ENCODE results near the gene KCNIP4. TPM values are rescaled to one million over a fixed set of nuclear protein-coding genes. Genes with fewer than 3 reads are reported as not detected.

Gene KCNIP4
- polyA plus RNA-seq, 1 donor (not counting 4 experiments of a cell fraction or from before 2014, with no cell fraction given) = 0.07 TPM

DNA sequence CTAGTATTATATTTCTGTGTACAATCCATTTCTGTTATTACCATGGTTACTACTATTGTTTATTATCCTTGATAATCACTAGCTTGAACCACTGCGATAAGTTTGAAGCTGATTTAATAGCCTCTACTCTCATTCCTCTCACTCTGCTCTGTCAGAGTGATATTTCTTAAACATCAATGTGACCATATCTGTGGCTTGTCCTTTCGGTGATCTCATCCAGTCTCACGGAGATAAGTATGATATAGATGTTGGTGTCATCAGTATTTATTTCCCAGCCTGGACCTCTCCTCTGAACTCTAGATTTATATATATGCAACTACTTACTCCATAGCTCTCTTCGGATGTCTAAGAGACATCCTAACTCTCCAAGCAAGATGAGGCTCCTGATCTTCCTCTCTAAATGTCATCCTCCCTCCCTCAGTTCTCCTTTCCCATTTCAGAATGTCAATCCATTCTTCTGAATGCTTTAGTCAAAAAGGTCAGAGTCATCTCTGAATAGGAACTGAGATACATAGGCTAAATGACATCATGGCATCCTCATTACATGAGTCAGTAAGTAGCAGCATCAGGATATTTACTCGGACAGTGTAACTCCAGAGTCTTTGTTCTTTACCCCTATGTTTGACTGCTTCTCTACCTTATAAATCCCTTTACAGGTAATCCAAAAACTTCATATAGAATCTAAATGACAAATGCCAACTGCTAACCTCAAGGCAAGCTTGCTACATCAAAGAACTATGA lies 1118.8 kb downstream of the KCNIP4 start:
- H3K9ac ChIP-seq (ENCODE audit: control insufficient read depth, extremely low read depth, insufficient read depth, low read length) = no peak overlapping the region
- dilution Hi-C loops (cut with MboI; ENCODE audit: extremely low pct_ligation_motif_present, low sequenced_read_pairs) = no loop called here
- no peak overlapping the region for H2AFZ ChIP-seq (ENCODE audit: control insufficient read depth, low read length)
- H3K4me2 ChIP-seq (ENCODE audit: control insufficient read depth, extremely low read depth, insufficient read depth, low read depth, low read length) = no peak overlapping the region
- H3K4me1 ChIP-seq (ENCODE audit: control insufficient read depth, extremely low read depth, insufficient read depth, low read length) = peaks cover 7% of the 10 kb centered on the region
- H4K20me1 ChIP-seq (ENCODE audit: control insufficient read depth, extremely low read depth, insufficient read depth, low read length) = no peaks in the 10 kb centered on the region
- no peak for DNase-seq (ENCODE audit: low read depth, low spot score)
- H3K4me3 ChIP-seq (ENCODE audit: control insufficient read depth in 2 of 3, extremely low read depth in 1 of 3, insufficient read depth in 2 of 3, low read depth in 1 of 3, low read length in 3 of 3) = no peak overlapping the region
- H3K79me2 ChIP-seq (ENCODE audit: control insufficient read depth, insufficient read depth, low read length) = no peaks in the 10 kb centered on the region
- H3K27me3 ChIP-seq (ENCODE audit: control insufficient read depth, extremely low read depth, insufficient read depth, low read length) = no peaks in the 10 kb centered on the region
- peak; percentile 53 for FAIRE-seq
- H3K36me3 ChIP-seq (ENCODE audit: control insufficient read depth in 2 of 2, extremely low read depth in 1 of 2, insufficient read depth in 2 of 2, low read length in 2 of 2) = no peaks in the 10 kb centered on the region
- H3K27ac ChIP-seq (ENCODE audit: control insufficient read depth, insufficient read depth, low read length) = no peak overlapping the region
- H3K9me3 ChIP-seq (ENCODE audit: control insufficient read depth, low read depth, low read length) = no peaks in the 10 kb centered on the region
- H3K9me1 ChIP-seq (ENCODE audit: control insufficient read depth, extremely low read depth, insufficient read depth, low read length) = no peaks in the 10 kb centered on the region
- TF ChIP-seq EZH2 (IDR thresholded peaks at IDR 0.05; ENCODE audit: low read length) = no peak
- TF ChIP-seq, protein P1, sequence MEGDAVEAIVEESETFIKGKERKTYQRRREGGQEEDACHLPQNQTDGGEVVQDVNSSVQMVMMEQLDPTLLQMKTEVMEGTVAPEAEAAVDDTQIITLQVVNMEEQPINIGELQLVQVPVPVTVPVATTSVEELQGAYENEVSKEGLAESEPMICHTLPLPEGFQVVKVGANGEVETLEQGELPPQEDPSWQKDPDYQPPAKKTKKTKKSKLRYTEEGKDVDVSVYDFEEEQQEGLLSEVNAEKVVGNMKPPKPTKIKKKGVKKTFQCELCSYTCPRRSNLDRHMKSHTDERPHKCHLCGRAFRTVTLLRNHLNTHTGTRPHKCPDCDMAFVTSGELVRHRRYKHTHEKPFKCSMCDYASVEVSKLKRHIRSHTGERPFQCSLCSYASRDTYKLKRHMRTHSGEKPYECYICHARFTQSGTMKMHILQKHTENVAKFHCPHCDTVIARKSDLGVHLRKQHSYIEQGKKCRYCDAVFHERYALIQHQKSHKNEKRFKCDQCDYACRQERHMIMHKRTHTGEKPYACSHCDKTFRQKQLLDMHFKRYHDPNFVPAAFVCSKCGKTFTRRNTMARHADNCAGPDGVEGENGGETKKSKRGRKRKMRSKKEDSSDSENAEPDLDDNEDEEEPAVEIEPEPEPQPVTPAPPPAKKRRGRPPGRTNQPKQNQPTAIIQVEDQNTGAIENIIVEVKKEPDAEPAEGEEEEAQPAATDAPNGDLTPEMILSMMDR (optimal IDR thresholded peaks at IDR 0.05 in 1 of 3, IDR thresholded peaks at IDR 0.05 in 1 of 3, conservative IDR thresholded peaks at IDR 0.05 in 1 of 3; ENCODE audit: extremely low read depth in 1 of 3, insufficient read depth in 2 of 3, low read length in 3 of 3) = no peak

DNA sequence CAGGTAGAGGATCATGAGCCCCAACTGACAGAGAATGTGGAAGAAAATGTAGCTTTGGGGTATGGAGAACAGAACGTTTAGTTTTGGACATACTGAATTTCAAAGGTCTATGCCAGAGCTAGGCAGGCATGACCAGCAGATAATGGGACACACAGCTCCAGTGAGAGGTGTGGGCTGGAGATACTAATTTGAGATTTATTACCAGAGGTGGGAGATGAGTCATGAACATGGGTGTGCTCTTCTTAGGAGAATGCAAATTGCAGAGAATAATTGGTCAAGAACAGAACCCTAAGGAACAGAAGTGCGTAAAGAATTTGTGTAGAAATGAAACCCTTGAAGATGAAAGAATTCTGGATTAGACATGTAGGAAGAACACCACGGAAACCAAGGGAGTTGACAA lies 1123.1 kb downstream of the KCNIP4 start:
- Histone ChIP-seq H3K4me1 (ENCODE audit: control insufficient read depth, extremely low read depth, insufficient read depth, low read length) (peaks cover 7% of the 10 kb centered on the region), H3K4me3 (ENCODE audit: control insufficient read depth in 2 of 3, extremely low read depth in 1 of 3, insufficient read depth in 2 of 3, low read depth in 1 of 3, low read length in 3 of 3) (no peak overlapping the region), H3K9ac (ENCODE audit: control insufficient read depth, extremely low read depth, insufficient read depth, low read length) (no peak overlapping the region), H3K9me3 (ENCODE audit: control insufficient read depth, low read depth, low read length) (no peaks in the 10 kb centered on the region), H3K27me3 (ENCODE audit: control insufficient read depth, extremely low read depth, insufficient read depth, low read length) (no peaks in the 10 kb centered on the region), H3K27ac (ENCODE audit: control insufficient read depth, insufficient read depth, low read length) (no peak overlapping the region), H3K4me2 (ENCODE audit: control insufficient read depth, extremely low read depth, insufficient read depth, low read depth, low read length) (peak overlapping the region; percentile 61), H4K20me1 (ENCODE audit: control insufficient read depth, extremely low read depth, insufficient read depth, low read length) (no peaks in the 10 kb centered on the region), H3K36me3 (ENCODE audit: control insufficient read depth in 2 of 2, extremely low read depth in 1 of 2, insufficient read depth in 2 of 2, low read length in 2 of 2) (no peaks in the 10 kb centered on the region), H2AFZ (ENCODE audit: control insufficient read depth, low read length) (peak overlapping the region; percentile 65), H3K9me1 (ENCODE audit: control insufficient read depth, extremely low read depth, insufficient read depth, low read length) (no peaks in the 10 kb centered on the region), H3K79me2 (ENCODE audit: control insufficient read depth, insufficient read depth, low read length) (no peaks in the 10 kb centered on the region)
- dilution Hi-C loops (cut with MboI; ENCODE audit: extremely low pct_ligation_motif_present, low sequenced_read_pairs) = no loop called here
- TF ChIP-seq, protein P1 (optimal IDR thresholded peaks at IDR 0.05 in 1 of 3, IDR thresholded peaks at IDR 0.05 in 1 of 3, conservative IDR thresholded peaks at IDR 0.05 in 1 of 3; ENCODE audit: extremely low read depth in 1 of 3, insufficient read depth in 2 of 3, low read length in 3 of 3) = no peak
- TF ChIP-seq EZH2 (IDR thresholded peaks at IDR 0.05; ENCODE audit: low read length) = no peak
- FAIRE-seq = peak; percentile 89
- no peak for DNase-seq (ENCODE audit: low read depth, low spot score)

All from keratinocyte (primary cell).